Measurements from ENCODE around the gene PLSCR2. TPM values are rescaled to one million over a fixed set of nuclear protein-coding genes. Genes with fewer than 3 reads are reported as not detected.

Gene PLSCR2
- under 1 TPM in 2 of 7 donors, not detected in 5; 0.27 to 0.35 TPM for total RNA-seq
- polyA plus RNA-seq, result not detected
- long read RNA-seq, donor 1, result 0 reads
- long read RNA-seq, donor 2, result 0 reads
- long read RNA-seq, donor 3, result 0 reads

- TF ChIP-seq POLR2A (IDR thresholded peaks at IDR 0.05) (peak; percentile 21), CTCF (IDR thresholded peaks at IDR 0.05) (no peak)
- peak within 1 kb of the TSS; percentile 54 for H3K4me3 ChIP-seq
- H3K9me3 ChIP-seq, result no peaks in the 10 kb centered on the region
- H3K27me3 ChIP-seq, result no peaks in the 10 kb centered on the region
- intact Hi-C loops (cut with DNase I), result no loop called here
- WGBS, 3 donors, result 12 to 16% (median 12%) methylated on average over 48 to 51 of the region's 51 CpGs
- no peaks in the 10 kb centered on the region for H3K36me3 ChIP-seq
- H3K4me1 ChIP-seq (ENCODE audit: insufficient read depth), result peaks cover 1% of the 10 kb centered on the region
- peak; percentile 59 to 78 (median 67) for DNase-seq
- peak within 1 kb of the TSS in 1 of 2 donors; percentile 71 for H3K27ac ChIP-seq
These were observed at the start of gene PLSCR2 for GRCh38 chr3:146469150-146470017. Gene PLSCR2 (minus strand): TSS chr3:146469561. CDS start chr3:146459904, 9,657 bp downstream.

GRCh38 chr3:146517684-146518435, 48.5 kb upstream of the PLSCR2 start:
- Histone ChIP-seq H3K27me3 (no peaks in the 10 kb centered on the region), H3K36me3 (no peaks in the 10 kb centered on the region), H3K4me3 (no peak overlapping the region), H3K27ac (no peak overlapping the region), H3K4me1 (ENCODE audit: insufficient read depth) (peaks cover 2% of the 10 kb centered on the region), H3K9me3 (no peaks in the 10 kb centered on the region)
- intact Hi-C loops (cut with DNase I), result no loop called here
- DNase-seq, result no peak
- WGBS, 3 donors, result 82 to 91% (median 90%) methylated on average over 4 of the region's 4 CpGs
- TF ChIP-seq EP300 (IDR thresholded peaks at IDR 0.05) (no peak), POLR2A (IDR thresholded peaks at IDR 0.05) (no peak), CTCF (IDR thresholded peaks at IDR 0.05) (no peak)

- no peaks in the 10 kb centered on the region for H3K27me3 ChIP-seq
- no peak for DNase-seq
- H3K4me3 ChIP-seq, result no peak overlapping the region
- no peaks in the 10 kb centered on the region for H3K9me3 ChIP-seq
- 56 to 65% (median 61%) methylated on average over 2 of the region's 2 CpGs for WGBS, 3 donors
- TF ChIP-seq EP300 (IDR thresholded peaks at IDR 0.05) (no peak), POLR2A (IDR thresholded peaks at IDR 0.05) (no peak), CTCF (IDR thresholded peaks at IDR 0.05) (no peak)
- peaks cover 2% of the 10 kb centered on the region for H3K4me1 ChIP-seq (ENCODE audit: insufficient read depth)
- no peaks in the 10 kb centered on the region for H3K36me3 ChIP-seq
- H3K27ac ChIP-seq, result no peak overlapping the region
- intact Hi-C loops (cut with DNase I), result no loop called here
These were observed 44.2 kb upstream of the PLSCR2 start for GRCh38 chr3:146513386-146514051.
